K562 treated with DMSO at 1 percent for 4 hours (cell line): ENCODE measurements around the gene ZNF850. TPM values are rescaled to one million over a fixed set of nuclear protein-coding genes. Genes with fewer than 3 reads are reported as not detected.

Experiments used
- total RNA-seq: library from RNA; unstranded; fragments of 300-600 nt; gene quantifications from 2 replicates; pipeline ENCODE4 v1.2.3, GENCODE V29; 2022; ENCODE audit not compliant: insufficient read depth

ZNF850 gene
- total RNA-seq: 1.3 TPM in 2 replicates

GRCh38 chr19:36772311-36773222 is at the start of gene ZNF850:
TSS of gene ZNF850 (minus strand) at chr19:36772807. CDS start at chr19:36762606, 10,201 bp downstream.

GRCh38 chr19:36687214-36688056 is 85.2 kb downstream of the ZNF850 start, which contains the start of gene ZNF567:
TSS of gene ZNF567 (plus strand) at chr19:36687612. CDS start at chr19:36694868, 7,256 bp downstream.

Other genes starting within 250 kb of the ZNF850 start
- gene ZNF260, start 244.5 kb downstream of the ZNF850 start, total RNA-seq: 2.7 and 3.4 TPM in 2 replicates
- gene ZNF529, start 199.5 kb downstream of the ZNF850 start, total RNA-seq: 1.9 and 3.1 TPM in 2 replicates
- gene ZNF382, start 167.5 kb downstream of the ZNF850 start, total RNA-seq: 0.28 TPM in 1 of 2 replicates, not detected in the other
- not detected in 2 replicates for gene ZNF461, start 106.0 kb downstream of the ZNF850 start, total RNA-seq
- gene ZNF567, start 85.2 kb downstream of the ZNF850 start, total RNA-seq: 2.7 and 3.7 TPM in 2 replicates
- 0.38 TPM in 1 of 2 replicates, not detected in the other for gene ZNF790, start 65.6 kb upstream of the ZNF850 start, total RNA-seq
- gene ZNF345, start 78.1 kb upstream of the ZNF850 start, total RNA-seq: 0.31 TPM in 1 of 2 replicates, not detected in the other
- gene ZNF829, start 143.5 kb upstream of the ZNF850 start, total RNA-seq: 0.11 TPM in 1 of 2 replicates, not detected in the other
- not detected in 2 replicates for gene ZNF568, start 143.5 kb upstream of the ZNF850 start, total RNA-seq